ENCODE data around the gene CELF4.

Gene CELF4

GRCh38 chr18:37249171-37249886 is 316.3 kb downstream of the CELF4 start:
- no peak for DNase-seq

- DNase-seq, result no peak
These were observed 317.3 kb downstream of the CELF4 start for GRCh38 chr18:37248281-37248680.

GRCh38 chr18:37247497-37248161 is 318.0 kb downstream of the CELF4 start:
- DNase-seq, result no peak

GRCh38 chr18:37246779-37247340 is 318.7 kb downstream of the CELF4 start:
- DNase-seq, result no peak

- no peak for DNase-seq
These were observed 321.0 kb downstream of the CELF4 start for GRCh38 chr18:37244618-37245017.

GRCh38 chr18:37243741-37244140 is 321.9 kb downstream of the CELF4 start:
- no peak for DNase-seq

GRCh38 chr18:37242826-37243560 is 322.6 kb downstream of the CELF4 start:
- no peak for DNase-seq

- no peak for DNase-seq
These were observed 323.5 kb downstream of the CELF4 start for GRCh38 chr18:37242091-37242490.

- DNase-seq, result no peak
These were observed 327.1 kb downstream of the CELF4 start for GRCh38 chr18:37238282-37239108.

GRCh38 chr18:37235583-37235982 is 330.0 kb downstream of the CELF4 start:
- no peak for DNase-seq

GRCh38 chr18:37231251-37231650 is 334.3 kb downstream of the CELF4 start:
- no peak for DNase-seq

- no peak for DNase-seq
These were observed 334.8 kb downstream of the CELF4 start for GRCh38 chr18:37230768-37231167.

- no peak for DNase-seq
These were observed 340.3 kb downstream of the CELF4 start for GRCh38 chr18:37225279-37225678.

- DNase-seq, result no peak
These were observed 342.6 kb downstream of the CELF4 start for GRCh38 chr18:37222999-37223378.

- DNase-seq, result no peak
These were observed 343.1 kb downstream of the CELF4 start for GRCh38 chr18:37222354-37222998.

- no peak for DNase-seq
These were observed 346.3 kb downstream of the CELF4 start for GRCh38 chr18:37219257-37219656.

- DNase-seq, result no peak
These were observed 347.5 kb downstream of the CELF4 start for GRCh38 chr18:37218022-37218590.

- no peak for DNase-seq
These were observed 354.8 kb downstream of the CELF4 start for GRCh38 chr18:37210781-37211180.

GRCh38 chr18:37207343-37207742 is 358.3 kb downstream of the CELF4 start:
- DNase-seq, result no peak

GRCh38 chr18:37199741-37200140 is 365.9 kb downstream of the CELF4 start:
- DNase-seq, result no peak

All from activated T-cell treated with anti-CD3 and anti-CD28 coated beads, Interleukin-2, amount 50 U/mL, for 1 hour (primary cell).